GM19023 (cell line): ENCODE measurements around the gene COL6A1.

ENCODE experiments used
- ATAC-seq: cut with Tn5 transposase; IDR thresholded peaks from one replicate; pipeline ENCODE4 v1.9.1; 2021; ENCODE audit warnings: mild to moderate bottlenecking, moderate library complexity; ENCODE audit not compliant: unreplicated experiment

The COL6A1 gene

DNA sequence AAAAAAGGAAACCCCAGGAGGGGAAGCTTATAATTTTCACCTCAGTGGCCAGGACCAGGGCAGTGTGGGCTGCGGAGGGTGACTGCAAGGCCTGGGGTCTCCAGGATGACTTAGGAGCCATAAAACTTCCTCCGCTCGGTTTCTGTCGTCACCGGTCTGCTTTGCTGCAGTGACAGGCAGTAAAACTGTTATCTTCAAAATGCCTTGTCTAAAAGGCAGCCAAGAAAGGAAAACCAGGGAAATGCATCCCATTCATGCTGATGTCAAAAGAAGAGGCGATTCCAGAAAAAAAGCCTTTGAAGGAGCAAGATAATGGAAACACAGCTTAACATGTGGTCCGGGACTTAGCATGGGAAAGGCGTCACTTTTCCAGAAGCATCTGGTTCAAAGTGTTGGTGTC, 42.0 kb downstream of the COL6A1 start:
- no peak for ATAC-seq

DNA sequence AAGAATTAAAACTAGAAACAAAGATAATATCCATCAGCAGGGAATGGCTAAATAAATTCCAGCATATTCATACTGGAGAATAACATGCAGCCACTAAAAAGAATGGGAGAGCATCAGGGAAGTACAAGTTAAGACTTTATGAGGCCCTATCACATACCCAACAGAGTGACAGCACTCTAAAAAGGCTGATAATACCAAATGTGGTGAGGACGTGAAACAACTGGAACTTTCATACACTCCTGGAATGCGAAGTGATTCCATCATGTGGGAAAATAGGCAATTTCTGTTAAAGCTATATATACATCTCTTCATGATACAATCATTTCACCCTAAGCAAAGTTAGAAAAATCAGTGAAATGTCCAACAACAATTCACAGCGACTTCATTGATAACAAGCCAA, 42.6 kb downstream of the COL6A1 start:
- no peak for ATAC-seq

DNA sequence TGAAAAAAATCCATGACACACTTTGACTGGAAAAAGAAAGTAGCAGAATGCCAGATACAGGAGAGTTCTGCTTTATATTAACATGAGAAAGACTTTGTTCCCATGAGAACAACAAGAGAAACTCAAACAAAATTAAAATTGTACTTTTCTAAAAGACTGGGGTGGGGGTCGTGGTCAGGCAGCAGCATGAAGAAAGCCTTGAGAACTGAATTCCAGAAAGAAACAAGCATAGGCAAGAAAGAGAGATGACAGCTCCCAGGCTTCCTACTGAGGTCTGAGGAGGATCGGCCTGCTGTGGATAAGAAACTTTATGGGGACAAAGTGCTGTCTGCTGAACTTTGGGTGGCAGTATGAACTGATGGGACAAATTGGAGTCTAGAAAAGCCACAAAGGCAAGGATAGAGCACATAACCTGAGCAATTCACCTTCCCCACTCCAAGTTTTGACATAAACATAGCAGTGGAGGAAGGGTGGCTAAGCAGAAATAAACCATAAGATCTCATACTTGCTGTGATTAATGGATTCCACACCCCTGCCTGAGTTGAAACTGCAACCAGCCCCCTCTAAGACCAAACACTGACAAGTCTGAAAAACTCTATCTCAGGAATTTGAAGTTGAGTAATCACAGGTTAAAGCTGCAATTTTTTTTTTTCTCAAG, 43.7 kb downstream of the COL6A1 start:
- ATAC-seq: no peak

DNA sequence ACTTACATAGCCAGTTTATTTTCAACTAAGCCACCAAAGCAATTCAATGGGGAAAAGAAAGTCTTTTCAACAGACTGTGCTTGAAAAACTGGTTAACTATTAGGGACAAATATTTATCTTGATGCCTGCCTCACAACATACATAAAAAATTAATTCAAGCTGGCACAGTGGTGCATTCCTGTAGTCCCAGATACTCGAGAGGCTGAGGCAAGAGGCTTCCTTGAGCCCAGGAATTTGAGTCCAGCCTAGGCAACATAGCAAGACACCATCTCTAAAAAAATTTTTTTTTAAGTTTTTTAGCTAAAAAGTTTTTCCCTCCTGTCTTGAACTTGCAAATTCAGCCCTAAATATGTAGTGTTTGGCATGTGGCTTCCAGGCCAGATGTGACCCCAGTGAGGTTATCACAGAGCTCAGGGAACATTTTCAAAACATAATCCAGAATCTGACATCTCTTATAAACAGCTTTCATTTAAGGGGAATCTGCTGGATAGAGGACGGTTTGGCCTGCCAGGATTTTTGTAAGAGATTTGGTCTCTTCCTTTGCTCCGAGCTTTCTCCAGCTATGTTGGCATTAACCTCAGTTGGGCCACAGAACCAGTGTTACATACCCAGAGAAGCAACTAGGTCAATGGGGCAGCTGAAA, 46.4 kb downstream of the COL6A1 start:
- ATAC-seq: no peak

DNA sequence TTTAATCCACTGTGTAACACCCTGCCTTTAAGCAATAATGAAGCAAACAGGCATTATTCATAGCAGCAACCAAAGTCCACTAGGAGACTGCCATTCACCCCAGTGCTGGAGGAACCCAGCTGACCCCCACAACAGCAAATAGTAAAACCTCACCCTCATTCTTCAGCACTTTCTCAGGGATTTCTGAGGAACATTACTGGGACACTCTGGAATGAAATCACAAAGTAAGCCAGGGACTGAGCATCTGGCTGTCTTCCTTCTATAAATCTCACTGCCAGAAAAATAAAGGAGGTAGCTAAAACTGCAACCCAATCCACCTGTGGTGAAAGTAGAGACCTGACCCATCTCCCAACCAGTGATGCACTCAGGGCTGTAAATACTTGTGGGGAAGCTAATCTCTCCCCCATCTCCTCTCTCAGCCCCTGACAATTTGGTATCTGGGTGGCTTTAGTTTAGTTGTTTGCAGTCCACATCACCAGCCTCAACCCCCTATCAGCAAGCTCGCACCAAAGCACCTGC, 47.1 kb downstream of the COL6A1 start:
- no peak for ATAC-seq

DNA sequence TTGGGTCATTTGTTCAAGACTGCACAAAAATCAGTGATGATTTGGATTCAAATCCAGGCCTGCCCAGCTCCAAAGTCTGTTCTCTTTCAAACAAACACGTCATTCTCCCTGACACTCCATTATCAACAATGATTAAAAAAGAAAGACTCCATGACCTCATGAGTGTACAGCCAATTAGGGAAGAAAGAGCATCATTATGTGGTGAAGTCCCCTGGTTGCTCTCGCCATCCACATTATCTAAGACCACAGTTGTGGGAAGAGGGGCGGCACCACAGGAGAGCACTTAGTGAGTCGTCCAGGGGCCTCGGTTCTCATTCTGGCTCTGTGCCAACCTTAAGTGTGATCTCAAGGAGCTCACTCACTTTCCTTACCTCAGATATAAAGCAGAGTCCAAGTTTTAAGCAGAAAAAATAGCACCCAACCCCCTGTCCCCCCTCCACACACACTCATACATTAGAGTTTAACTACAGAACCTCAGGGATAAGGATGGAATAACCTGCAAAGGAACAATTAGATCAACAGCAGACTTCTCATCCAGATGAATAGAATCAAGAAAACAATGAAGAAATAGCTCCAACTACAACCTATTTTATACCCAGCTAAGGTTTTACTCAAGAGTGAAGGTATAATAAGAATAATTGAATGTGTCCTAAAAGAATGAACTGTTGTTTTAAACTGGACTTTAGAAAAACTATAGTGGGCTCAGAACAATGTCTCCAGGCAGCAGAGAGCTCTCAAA, 47.8 kb downstream of the COL6A1 start:
- ATAC-seq: no peak

DNA sequence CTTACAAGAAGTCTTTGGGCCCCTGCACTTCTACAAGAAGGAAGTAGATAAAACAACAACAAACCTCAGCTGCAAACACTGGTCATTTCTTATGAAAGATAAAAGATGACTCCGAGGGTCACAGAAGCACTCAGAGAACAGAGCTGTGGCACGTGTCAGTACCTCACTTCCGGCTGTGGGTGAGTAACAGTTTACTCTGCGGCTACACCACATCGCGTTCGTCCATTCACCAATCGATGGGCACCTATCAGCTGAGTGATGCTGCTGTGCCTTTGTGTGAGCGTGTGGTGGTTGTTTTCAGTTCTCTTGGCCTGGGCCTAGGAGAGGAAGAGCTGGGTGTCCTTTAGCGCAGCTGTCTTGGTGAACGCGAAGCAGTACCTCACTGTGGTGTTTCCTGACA, 49.9 kb downstream of the COL6A1 start:
- ATAC-seq: no peak

DNA sequence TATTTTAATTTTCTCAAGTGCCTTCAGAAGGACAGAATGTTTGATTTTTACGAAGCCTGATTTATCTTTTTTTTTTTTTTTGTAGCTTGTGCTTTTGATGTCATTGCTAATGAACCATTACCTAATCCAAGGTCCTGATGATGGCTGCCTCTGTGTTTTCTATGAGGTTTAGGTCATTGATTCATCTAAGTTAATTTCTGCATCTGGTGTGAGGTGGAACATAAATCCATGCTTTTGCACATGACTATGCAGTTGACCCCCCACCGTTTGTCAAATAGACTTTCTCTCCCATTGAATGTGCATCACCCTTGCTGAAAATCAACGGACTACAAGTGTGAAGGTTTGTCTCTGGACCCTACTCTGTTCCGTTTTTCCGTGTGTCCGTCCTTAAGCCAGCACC, 50.5 kb downstream of the COL6A1 start:
- no peak for ATAC-seq

DNA sequence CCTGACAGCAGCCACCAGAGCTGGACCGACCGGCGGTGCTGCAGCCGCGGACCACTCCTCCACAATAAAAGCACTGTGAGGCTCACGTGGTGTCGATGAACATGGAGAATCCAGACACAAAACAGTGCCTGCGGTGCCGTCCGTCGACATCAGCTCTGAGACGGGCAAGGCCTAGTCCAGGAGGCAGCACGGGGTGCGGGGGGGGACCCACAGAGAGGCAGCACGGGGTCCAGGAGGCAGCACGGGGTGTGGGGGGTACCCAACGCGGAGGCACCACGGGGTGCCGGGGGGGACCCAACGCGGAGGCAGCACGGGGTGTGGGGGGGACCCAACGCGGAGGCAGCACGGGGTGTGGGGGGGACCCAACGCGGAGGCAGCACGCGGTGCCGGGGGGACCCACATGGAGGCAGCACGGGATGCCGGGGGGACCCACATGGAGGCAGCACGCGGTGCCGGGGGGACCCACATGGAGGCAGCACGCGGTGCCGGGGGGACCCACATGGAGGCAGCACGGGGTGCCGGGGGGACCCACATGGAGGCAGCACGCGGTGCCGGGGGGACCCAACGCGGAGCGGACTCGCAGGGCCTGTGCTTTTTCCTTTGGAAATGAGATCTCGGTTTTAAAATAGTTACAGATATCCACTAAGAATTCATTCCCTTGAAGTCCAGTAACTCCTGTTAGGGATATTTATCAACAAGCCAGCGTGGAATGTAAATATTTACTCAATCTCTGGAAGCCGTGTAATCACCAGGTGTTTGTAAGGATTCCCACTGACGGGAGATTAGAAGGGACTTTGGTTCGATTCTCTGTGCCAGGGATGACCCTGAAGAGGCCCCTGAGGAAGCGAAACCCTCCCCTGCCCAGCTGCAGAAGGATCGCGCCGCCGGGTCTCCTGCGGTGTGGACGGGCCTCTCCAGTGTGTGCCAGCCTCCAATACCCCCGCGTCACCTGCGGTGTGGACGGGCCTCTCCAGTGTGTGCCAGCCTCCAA, 52.1 kb downstream of the COL6A1 start:
- ATAC-seq: no peak

DNA sequence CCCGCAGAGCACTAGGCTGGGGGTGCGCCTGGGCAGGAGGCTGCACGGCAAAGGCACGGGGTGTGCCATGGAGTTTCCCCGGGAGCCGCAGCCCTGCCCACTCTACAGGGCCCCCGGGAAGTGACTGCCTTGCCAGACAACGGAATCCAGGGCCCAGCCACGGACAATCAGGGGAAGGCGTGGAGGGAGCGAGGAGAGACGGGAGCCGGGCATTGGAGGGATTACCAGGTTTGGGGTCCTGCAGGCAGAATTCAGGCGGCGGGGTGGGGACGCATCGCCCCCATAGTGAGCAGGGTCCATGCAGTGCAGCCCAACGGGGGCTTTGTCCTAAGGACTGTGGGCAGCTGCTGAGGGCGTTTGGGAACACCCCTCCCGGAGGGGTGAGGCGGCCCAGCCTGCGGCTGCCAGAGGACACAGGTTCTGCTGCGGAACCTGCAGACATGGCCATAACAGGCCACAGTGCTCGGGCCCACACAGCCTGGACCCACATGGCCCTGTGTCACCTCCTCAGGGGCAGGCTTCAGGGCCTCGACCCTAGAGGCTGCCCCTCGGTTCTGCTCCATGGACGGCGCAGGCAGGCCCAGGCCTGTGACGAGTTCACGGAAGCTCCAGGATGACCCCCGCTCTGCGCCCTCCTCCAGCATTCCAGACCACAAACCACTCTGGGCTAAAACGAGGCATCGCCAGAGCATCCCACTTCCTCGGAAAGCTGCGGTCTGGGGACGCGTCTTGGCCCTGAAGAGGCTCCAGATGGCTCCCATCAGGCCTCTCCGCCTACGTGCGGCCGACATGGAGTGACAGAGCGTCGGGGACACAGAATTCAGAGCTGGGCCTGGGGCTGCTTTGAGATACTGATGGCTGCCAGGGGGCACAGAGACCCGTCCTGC, 54.5 kb downstream of the COL6A1 start:
- no peak for ATAC-seq

DNA sequence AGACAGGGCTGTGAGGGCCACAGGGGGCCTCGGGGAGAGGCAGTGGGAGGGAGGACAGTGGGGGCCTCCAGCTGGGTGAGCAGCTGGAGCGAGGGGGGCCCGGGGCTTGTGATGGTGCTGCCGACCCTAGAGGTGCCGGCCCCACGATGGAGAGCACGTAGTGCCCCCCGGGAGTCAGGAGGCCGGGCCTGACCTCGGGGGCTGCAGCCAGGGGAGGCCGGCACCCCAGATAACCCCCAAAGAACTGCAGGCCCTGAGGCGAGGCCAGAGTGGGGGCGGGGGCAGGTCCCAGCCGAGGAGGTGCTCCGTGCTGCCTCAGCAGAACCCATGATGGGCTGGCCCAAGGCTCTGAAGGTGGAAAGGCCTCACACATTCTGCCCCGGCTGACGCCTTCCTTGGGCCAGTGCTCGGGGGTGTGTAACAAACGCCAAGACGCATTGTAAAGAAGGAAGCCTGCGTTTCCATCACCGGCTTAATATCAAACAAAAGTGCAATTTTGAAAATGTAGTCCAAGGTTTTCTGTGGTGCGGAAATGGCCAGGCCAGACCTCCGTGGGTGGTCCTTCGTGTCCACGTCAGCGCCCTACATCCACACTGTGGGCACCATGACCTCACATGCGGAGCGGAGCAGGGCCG, 55.2 kb downstream of the COL6A1 start:
- ATAC-seq: no peak

DNA sequence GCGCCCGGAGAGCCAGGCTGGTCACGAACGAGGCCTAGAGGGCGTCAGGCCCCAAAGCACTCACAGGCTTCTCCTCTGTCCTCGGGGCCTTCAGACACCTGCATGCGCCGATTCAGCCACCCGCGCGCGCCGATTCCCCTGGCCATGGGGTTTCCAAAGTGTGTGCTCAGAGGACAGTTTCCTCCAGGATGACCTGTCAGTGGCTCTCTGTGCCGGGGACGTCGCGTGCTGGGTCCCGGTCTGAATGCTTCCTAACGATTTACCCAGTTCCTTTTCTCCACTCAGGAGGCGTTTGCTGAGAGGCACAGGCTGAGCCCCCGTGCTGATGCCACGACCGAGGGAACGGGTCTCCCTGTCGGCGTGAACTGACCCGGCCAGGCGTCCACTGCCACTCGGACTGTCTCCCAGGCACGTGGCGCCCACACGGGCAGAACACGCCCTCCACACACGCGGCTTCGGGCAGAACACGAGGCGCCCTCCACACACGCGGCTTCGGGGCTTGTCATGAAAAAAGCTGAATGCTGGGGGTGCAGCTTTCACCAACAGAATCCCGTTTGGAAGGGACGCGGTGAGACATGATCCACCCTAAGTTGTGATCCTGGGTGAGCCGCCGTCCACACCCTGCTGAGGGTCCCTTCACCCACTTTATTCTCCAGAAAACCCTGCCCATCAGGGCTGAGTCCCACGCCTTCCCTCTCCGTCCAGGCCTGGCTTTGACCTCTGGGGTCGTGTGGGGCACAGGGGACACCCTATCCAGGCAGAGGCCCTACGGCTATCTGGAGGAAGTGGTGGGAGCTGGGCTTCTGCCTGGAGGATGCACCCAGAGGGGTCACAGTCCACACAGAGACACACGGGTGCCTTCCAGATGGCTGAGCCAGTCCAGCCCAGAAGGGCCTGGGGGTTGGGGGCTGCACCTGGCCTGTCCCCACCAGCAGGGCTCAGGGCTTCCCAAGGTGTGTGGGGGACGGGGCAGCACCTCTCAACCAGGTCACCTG, 56.1 kb downstream of the COL6A1 start:
- no peak for ATAC-seq

DNA sequence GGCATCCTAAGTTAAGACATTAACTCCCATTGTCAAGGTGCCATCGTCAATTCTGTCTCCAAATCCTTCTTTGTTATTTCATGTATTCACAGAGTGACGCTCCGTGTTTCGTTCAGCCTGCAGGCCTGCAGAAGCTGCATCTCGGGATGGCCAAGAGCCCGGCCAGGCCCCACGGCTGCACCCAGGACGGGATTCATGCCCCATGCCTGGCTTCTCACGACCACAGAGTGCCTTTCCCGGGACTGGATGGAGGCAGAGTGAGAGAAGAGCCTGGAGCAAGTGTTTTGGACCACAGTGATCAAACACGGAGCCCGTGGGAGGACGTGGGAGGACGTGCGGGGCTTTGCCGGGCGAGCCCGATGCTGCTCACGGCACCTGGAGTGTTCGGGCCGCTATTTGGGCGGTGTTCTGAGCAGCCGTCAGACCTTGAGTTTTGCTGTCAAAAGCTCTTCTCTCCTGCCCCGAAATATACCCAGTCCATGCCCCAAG, 56.8 kb downstream of the COL6A1 start:
- ATAC-seq: no peak

DNA sequence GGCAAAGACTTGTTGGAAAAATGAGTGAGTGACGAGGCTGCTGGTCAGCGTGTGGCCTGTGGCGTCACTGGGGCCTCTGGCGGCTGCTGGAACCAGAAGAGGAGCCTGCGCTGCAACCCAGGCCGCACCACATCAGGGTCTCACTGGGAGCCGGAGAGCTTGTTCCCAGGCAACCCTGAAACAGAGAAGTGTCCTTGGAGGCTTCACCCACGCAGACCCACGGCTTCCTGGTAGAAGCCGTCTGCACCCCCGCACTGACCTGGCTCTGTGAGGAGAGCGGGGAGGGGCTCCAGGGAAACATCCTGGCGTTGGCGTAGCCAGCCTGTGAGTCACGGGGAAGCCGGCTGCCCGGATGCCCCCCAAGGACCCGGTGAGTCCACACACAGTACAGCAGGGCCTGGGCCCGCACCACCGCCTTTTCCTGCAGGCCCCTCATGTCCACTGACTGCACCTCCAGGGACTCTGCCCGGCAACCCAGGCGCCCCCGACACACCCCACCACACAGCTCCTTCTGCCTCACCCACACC, 57.4 kb downstream of the COL6A1 start:
- ATAC-seq: no peak

DNA sequence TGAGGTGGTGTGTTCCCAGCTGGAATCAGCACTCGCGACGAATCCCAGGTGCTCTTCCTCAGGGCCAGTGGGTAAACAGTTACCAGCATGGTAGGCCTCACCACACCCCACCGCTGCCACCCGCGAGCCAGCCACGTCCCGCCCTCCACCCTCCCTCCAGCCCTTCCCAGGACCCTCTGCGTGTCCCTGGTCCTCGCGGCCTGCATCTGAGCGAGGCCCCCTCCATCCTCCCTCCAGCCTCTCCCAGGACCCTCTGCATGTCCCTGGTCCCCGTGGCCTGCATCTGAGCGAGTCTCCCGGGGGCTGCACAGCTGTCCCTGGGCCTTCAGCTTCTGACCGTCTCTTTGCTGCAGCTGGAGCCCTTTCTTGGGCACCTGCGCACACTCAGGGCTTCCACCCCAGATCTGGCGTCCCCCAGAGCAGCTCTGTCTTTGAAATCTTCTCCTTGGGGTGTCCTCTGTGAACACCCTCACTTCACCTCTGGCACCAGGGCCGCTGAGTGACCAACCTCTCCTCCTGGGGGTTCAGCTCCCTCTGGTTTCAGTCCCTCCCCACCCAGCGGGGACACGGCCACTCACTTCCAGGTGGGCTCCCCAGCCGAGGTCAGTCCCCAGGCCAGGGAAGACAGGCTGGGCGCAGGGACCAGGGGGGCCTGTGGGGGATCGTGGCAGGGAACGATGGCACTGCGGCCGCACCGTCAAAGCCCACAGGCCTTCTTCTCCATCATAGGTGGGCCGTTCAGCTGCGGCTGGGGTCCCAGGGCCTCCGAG, 58.5 kb downstream of the COL6A1 start:
- ATAC-seq: no peak

DNA sequence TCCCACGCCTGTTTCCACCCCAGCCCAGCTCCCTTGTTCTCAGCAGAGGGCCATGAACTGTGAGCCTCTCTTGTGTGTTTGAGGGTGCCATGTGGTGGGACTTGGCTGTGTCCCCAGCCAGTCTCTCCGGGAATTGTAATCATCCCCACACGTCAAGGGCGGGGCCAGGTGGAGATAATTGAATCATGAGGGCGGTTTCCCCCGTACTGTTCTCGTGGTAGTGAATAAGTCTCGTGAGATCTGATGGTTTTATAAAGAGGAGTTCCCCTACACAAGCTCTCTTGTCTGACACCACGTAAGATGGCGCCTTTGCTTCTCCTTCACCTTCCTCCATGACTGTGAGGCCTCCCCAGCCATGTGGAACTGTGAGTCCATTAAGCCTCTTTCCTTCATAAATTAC, 59.1 kb downstream of the COL6A1 start:
- no peak for ATAC-seq

DNA sequence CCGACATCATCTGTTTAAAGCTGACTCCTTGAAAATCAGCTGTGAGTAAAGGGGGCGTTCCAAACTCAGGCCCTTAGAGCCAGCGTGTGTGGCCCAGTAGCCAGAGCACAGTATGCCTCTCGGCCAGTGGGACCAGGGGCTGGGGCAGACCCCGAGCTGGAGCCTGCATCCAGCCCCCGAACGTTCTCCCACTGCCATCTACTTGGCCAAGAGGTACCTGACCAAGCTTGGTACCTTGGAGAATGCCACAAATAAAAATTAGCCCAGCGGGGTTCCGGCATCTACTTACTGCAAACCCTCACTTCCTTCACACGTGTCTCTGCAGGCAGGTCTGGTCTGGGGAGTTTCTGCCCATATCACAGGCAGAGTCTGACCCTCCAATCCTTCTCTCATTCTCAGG, 59.6 kb downstream of the COL6A1 start:
- no peak for ATAC-seq
